Right cardiac atrium (tissue), 5 donors: ENCODE measurements around the gene TNP2. TPM values are rescaled to one million over a fixed set of nuclear protein-coding genes. Genes with fewer than 3 reads are reported as not detected.

Source experiments
- ATAC-seq, 2 donors: fragments of 200-7000 bp; cut with Tn5 transposase; one replicate each; pipeline versions ENCODE4 v1.8.0 to v1.9.1; 2020; ENCODE audit warnings: moderate library complexity in 2 of 2, mild to moderate bottlenecking in 1 of 2
- DNase-seq, 3 donors: peaks; one replicate each; pipeline ENCODE4 v3.0.0-alpha.2; 2020
- H3K27ac ChIP-seq: one replicate; pipeline ENCODE4 v1.5.1; 2013; ENCODE audit warnings: mild to moderate bottlenecking, low read length, control low read depth, moderate library complexity
- H3K27me3 ChIP-seq: one replicate; pipeline ENCODE4 v1.6.1; 2013; ENCODE audit not compliant: control insufficient read depth, insufficient read depth
- H3K4me1 ChIP-seq: one replicate; pipeline ENCODE4 v1.6.1; 2013; ENCODE audit warnings: low read length; ENCODE audit not compliant: control insufficient read depth, insufficient read depth
- H3K4me3 ChIP-seq: one replicate; pipeline ENCODE4 v1.5.1; 2013; ENCODE audit warnings: low read length, control low read depth
- H3K9me3 ChIP-seq: one replicate; pipeline ENCODE4 v1.6.1; 2013; ENCODE audit warnings: low read length; ENCODE audit not compliant: control insufficient read depth
- WGBS: extraction: QIAGEN DNeasy Blood & Tissue Kit; methylation state at CpG from one replicate; pipeline ENCODE4 v1.1.7; 2013; 5-methylcytosine and 5-hydroxymethylcytosine counted together
- intact Hi-C, 4 donors: fragments of 100-400 bp; cut with DNase I; formaldehyde crosslinking; loops; one replicate each; pipeline versions ENCODE4 v1.11.0 to v1.14.0; 2022 to 2023
- long read RNA-seq, 4 donors: library from polyadenylated mRNA; unstranded; transcript quantifications; one replicate each; pipeline ENCODE4 v2.0.0, GENCODE V29; 2020 to 2021
- polyA plus RNA-seq: library from polyadenylated mRNA; stranded (reverse); fragments of 200-250 nt; gene quantifications from one replicate; pipeline ENCODE4 v1.2.3, GENCODE V29; 2013
- total RNA-seq, 4 donors: library from RNA; stranded (reverse); fragmentation: NEBNext Ultra II Directional; extraction: Animal tissue kit (Norgen Biotek cat#: 25700); gene quantifications; one replicate each; pipeline ENCODE4 v1.2.1, GENCODE V29; 2021
- donor health status: healthy with polysubstance abuse.
- donor health status: DM: no; HTN: yes; CAD: no.
- donor health status: DM: no; HTN: no; CAD: no.
- donor health status: DM: no; HTN: yes; CAD: no; lungs with severe emphysema.
- donor health status: DM: yes; HTN: yes; CAD: no.

The TNP2 gene
- total RNA-seq = not detected
- not detected for polyA plus RNA-seq
- long read RNA-seq, donor 1 = 0 reads
- long read RNA-seq, donor 2 = 0 reads
- long read RNA-seq, donor 3 = 0 reads
- long read RNA-seq, donor 4 = 0 reads

DNA sequence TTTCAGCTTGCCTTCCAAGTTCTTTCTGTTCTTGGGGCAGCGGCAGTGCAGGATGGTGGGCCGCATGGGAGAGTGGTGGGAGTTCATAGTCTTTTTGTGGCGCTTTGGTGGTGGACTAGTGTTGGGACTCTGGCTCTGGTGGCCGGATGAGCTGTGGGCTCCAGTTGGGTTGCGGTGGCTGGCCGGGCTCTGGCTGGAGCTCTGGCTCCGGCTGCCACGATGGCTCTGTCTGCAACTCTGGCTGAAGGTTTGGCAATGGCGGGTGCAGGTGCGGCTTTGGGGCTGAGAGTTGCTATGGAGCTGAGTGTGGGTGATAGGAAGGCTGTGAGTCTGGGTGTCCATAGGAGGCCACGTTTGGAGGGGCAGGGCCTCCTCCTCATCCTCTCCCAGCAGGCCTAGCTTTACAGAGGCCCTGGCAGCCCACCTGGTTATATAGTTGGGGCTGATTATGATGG lies at the start of gene TNP2:
Gene TNP2, minus strand, starts transcription at position 405 of the 455 bp plus-strand sequence. Its CDS starts 63 bp downstream, at position 342.
- Histone ChIP-seq H3K4me1 (no peaks in the 10 kb centered on the region), H3K9me3 (no peaks in the 10 kb centered on the region), H3K27ac (no peak within 1 kb of the TSS), H3K4me3 (no peak within 1 kb of the TSS), H3K27me3 (no peaks in the 10 kb centered on the region)
- DNase-seq (no peak), ATAC-seq (no peak)
- intact Hi-C loops = no loop called here
- 94% methylated on average over 11 of the region's 11 CpGs for WGBS

- WGBS = 91% methylated on average over 8 of the region's 8 CpGs
- Histone ChIP-seq H3K4me1 (no peaks in the 10 kb centered on the region), H3K27me3 (no peaks in the 10 kb centered on the region)
Observed at GRCh38 chr16:11318817-11319216, 49.7 kb upstream of the TNP2 start.

GRCh38 chr16:11316331-11317015 lies 47.3 kb upstream of the TNP2 start:
- Histone ChIP-seq H3K4me3 (no peak overlapping the region), H3K4me1 (no peaks in the 10 kb centered on the region), H3K9me3 (no peaks in the 10 kb centered on the region), H3K27ac (no peak overlapping the region), H3K27me3 (no peaks in the 10 kb centered on the region)
- ATAC-seq = no peak
- no peak for DNase-seq
- intact Hi-C loops = no loop called here
- WGBS = 67% methylated on average over 23 of the region's 23 CpGs

More at GRCh38 chr16:11318817-11319216, 49.7 kb upstream of the TNP2 start:
- Histone ChIP-seq H3K9me3 (no peaks in the 10 kb centered on the region), H3K4me3 (no peak overlapping the region), H3K27ac (no peak overlapping the region)
- DNase-seq (no peak), ATAC-seq (no peak)
- intact Hi-C loops = no loop called here

- WGBS = 46% methylated on average over 13 of the region's 13 CpGs
- intact Hi-C loops = no loop called here
Observed at GRCh38 chr16:11315510-11315909, 46.4 kb upstream of the TNP2 start.

DNA sequence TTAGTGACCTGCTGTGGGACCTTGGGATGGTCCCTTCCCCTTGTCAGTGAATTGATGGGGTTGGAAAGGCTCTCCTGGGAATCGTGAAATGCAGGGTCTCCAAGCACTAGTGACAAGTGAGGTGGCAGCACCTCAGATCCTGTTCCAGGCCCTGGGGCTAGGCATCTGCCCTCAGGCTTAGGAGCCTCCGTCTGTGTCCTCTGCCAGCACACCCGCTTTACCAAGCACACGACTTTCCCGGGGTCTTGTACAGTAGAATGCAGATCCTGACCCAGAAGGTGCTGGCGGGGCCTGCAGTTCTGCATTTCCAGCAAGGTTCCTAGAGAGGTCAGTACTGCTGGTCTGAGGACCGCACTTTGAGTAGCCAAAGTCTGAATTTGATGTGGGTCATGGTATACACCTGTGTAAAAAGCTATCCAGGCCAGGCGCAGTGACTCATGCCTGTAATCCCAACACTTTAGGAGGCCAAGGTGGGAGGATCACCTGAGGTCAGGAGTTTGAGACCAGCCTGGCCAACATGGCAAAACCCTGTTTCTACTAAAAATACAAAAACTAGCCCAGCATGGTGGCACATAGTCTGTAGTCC lies 45.3 kb upstream of the TNP2 start:
- H3K4me1 ChIP-seq = no peaks in the 10 kb centered on the region
- intact Hi-C loops = no loop called here
- no peaks in the 10 kb centered on the region for H3K9me3 ChIP-seq
- no peak overlapping the region for H3K27ac ChIP-seq
- no peak overlapping the region for H3K4me3 ChIP-seq
- DNase-seq = no peak
- WGBS = 92% methylated on average over 8 of the region's 8 CpGs
- H3K27me3 ChIP-seq = no peaks in the 10 kb centered on the region
- no peak for ATAC-seq

More at GRCh38 chr16:11315510-11315909, 46.4 kb upstream of the TNP2 start:
- H3K27ac ChIP-seq = no peak overlapping the region
- DNase-seq = no peak
- no peaks in the 10 kb centered on the region for H3K9me3 ChIP-seq
- ATAC-seq = no peak
- H3K4me1 ChIP-seq = no peaks in the 10 kb centered on the region
- H3K27me3 ChIP-seq = no peaks in the 10 kb centered on the region
- no peak overlapping the region for H3K4me3 ChIP-seq

DNA sequence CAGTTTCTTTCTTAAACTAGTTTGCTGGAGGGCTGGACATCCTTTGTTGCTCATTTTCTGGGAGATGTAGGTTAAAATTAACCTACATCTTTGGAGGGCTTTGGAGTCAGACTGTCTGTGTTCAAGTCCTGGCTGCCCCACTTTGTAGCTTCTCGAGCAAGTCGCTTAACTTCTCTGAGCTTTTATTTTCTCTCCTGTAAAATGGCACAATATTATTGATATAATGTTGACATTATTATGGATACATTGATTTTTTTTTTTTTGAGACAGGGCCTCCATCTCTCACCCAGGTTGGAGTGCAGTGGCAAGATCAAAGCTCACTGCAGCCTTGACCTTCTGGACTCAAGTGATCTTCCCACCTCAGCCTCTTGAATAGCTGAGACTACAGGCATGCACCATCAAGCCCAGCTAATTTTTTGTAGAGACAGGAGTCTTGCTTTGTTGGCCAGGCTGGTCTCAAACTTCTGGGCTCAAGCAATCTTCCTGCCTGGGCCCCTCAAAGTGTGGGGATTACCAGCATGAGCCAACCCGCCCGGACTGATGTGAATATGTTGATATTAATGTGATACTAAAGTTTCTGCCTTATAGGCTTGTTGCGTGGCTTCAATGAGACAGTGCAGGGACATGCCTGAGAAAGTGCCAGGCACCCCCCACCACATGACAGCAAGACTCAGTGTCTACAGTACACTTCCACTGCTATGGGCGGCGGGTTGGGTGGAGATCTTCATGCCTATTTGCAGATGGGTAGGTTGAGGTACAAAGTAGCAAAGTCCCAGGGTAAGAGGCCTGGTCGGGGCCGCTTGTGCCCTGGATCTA lies 44.6 kb upstream of the TNP2 start:
- H3K9me3 ChIP-seq = no peaks in the 10 kb centered on the region
- H3K27ac ChIP-seq = no peak overlapping the region
- H3K27me3 ChIP-seq = no peaks in the 10 kb centered on the region
- ATAC-seq (no peak), DNase-seq (no peak)
- H3K4me1 ChIP-seq = no peaks in the 10 kb centered on the region
- WGBS = 96% methylated on average over 9 of the region's 9 CpGs
- H3K4me3 ChIP-seq = no peak overlapping the region
- intact Hi-C loops = no loop called here

DNA sequence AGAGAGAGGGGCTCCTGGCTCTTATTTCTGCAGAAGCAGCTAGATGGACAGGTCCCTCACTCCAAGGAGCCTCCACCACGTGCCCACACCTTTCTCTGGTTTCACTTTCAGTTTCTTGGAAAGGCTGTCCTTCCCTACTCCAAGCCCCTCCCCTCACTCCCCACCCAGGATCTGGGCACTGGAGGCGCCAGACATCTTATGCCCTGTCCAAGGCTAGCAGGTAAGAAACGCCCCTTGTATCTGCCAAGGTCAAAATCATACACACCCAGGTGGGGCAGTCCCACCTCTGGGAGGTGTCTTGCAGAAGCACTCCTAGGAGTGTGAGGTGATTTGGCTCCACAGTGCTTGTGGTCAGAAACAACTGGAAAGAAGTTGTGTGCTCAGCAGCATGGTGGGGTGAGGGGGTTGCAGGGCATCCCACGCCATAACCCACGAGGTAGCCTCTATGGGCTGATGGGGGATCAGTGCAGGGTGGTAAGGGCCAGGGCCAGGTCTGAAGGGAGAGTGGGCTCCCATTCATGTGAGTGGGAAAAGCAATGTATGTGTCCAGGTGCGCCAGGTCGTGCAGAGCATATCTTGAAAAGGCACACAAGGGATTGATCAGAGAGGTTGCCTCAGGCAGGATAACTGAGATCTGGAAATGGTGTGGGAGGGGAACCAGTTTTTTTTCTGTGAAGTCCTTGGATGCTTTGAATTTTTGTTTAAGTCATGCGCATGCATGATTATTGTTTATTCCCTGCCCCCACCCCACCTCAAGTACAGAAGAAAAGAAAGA lies 43.8 kb upstream of the TNP2 start:
- Histone ChIP-seq H3K4me1 (no peaks in the 10 kb centered on the region), H3K27me3 (no peaks in the 10 kb centered on the region), H3K4me3 (no peak overlapping the region), H3K9me3 (no peaks in the 10 kb centered on the region), H3K27ac (no peak overlapping the region)
- WGBS = 70% methylated on average over 8 of the region's 8 CpGs
- DNase-seq (peak in 1 of 3 donors; percentile 46), ATAC-seq (peak in 1 of 2 donors; percentile 22)
- intact Hi-C loops = no loop called here

- no peak overlapping the region for H3K4me3 ChIP-seq
- H3K27me3 ChIP-seq = no peaks in the 10 kb centered on the region
- DNase-seq (peak in 1 of 3 donors; percentile 49), ATAC-seq (no peak)
- H3K4me1 ChIP-seq = no peaks in the 10 kb centered on the region
- WGBS = 66% methylated on average over 10 of the region's 10 CpGs
- intact Hi-C loops = no loop called here
- no peaks in the 10 kb centered on the region for H3K9me3 ChIP-seq
- H3K27ac ChIP-seq = peak overlapping the region; percentile 48
Observed at GRCh38 chr16:11310997-11311561, 42.0 kb upstream of the TNP2 start.

- Histone ChIP-seq H3K27me3 (no peaks in the 10 kb centered on the region), H3K9me3 (no peaks in the 10 kb centered on the region), H3K4me3 (no peak overlapping the region), H3K4me1 (no peaks in the 10 kb centered on the region), H3K27ac (no peak overlapping the region)
- WGBS = 94% methylated on average over 3 of the region's 3 CpGs
- DNase-seq = no peak
- no peak for ATAC-seq
- intact Hi-C loops = no loop called here
Observed at GRCh38 chr16:11310634-11310977, 41.5 kb upstream of the TNP2 start.

- DNase-seq (no peak), ATAC-seq (no peak)
- Histone ChIP-seq H3K9me3 (no peaks in the 10 kb centered on the region), H3K4me3 (no peak overlapping the region), H3K27me3 (no peaks in the 10 kb centered on the region), H3K27ac (no peak overlapping the region), H3K4me1 (no peaks in the 10 kb centered on the region)
- WGBS = 61% methylated on average over 9 of the region's 9 CpGs
- intact Hi-C loops = no loop called here
Observed at GRCh38 chr16:11309895-11310633, 40.9 kb upstream of the TNP2 start.
